CD4-positive, alpha-beta T cell treated with Interleukin-21 for 1 hour (primary cell): ENCODE data around the gene MRPL18.

Source experiments
- DNase-seq: peaks from one replicate; pipeline ENCODE4 v3.0.0-alpha.2; 2020

The MRPL18 gene

DNA sequence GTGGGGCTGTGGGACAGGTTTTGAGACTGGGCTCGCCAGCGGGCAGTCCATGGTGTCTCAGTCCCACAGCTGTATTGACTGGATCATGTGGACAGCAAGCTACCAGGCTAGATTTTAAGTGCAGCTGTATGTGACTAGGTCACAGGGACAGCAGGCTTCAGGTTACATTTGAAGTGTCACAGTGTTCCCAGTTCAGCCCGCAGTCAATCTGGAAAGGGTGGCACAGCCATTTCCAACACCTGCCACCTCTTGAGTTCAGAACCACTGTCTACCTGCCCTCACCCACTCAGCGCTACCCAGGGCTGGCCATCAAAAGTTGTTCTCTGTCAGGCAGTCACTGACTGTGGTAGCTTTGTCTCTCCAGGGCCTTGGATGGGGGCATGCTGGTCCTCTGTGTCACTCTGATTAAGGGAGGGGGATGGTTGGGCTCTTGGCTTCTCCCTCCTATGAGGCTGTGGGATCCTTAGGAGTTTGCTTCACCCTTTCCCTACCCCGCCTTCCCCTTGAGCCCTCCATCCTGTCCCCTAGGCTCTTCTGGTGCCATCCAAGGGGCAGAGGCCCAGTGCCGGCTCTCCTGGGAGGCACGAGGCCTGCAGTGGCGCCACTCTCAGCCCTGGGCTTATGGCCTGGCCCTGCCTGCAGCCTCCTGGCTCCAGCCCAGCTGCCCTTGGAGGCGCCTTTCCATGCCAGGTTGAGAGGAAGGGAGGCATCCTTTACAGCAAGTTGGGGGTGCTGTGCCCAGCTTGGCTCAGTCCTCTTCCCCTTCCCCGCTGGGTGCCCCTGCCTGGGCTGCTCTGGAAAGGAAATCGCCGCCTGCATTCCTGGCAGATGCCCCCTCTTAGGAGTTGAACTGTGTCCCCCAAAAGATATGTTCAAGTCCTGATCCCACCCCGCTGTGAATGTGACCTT lies 54.7 kb downstream of the MRPL18 start:
- no peak for DNase-seq
